ENCODE measurements around the gene ACTRT2.

DNA sequence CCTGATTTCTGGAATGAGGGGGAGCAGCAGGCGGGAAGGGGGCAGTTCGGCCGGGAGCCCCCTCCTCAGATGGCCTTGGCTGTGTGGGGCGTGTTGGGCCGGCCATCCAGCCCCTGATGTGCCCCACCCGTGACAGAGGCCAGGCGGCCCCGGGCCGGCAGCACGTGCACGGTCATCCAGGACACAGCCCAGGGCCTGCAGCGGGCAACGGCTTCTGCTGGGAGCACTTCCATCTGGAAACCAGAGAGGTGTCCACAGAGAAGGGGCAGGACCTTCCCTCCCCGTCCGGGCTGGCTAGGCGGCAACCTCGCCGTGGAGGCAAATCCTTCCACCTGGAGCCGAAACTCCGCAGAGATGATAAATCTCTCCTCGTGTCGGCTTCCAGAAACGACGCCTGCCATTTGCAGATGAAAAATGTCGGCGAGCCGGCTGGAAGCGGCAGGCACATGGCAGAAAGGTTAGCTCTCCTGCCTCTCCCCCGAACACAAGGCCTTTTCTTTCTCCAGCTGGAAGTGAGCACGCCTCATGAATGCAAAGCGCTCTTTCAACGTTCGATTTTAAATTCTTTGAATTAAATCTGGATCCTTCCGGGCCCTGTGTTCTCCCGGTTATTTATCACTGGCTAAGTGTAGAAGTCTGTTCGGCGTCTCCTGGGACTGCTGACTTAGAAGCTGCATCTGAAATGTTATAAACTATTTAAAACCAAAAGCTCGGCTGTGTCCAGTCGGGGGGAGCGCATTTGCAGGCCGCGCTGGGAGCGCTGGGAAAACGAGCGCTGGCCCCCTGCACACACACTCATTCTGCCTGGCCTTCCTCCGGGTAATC is 9.4 kb upstream of the ACTRT2 start:
- TF ChIP-seq, protein P1, sequence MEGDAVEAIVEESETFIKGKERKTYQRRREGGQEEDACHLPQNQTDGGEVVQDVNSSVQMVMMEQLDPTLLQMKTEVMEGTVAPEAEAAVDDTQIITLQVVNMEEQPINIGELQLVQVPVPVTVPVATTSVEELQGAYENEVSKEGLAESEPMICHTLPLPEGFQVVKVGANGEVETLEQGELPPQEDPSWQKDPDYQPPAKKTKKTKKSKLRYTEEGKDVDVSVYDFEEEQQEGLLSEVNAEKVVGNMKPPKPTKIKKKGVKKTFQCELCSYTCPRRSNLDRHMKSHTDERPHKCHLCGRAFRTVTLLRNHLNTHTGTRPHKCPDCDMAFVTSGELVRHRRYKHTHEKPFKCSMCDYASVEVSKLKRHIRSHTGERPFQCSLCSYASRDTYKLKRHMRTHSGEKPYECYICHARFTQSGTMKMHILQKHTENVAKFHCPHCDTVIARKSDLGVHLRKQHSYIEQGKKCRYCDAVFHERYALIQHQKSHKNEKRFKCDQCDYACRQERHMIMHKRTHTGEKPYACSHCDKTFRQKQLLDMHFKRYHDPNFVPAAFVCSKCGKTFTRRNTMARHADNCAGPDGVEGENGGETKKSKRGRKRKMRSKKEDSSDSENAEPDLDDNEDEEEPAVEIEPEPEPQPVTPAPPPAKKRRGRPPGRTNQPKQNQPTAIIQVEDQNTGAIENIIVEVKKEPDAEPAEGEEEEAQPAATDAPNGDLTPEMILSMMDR (optimal IDR thresholded peaks at IDR 0.05 in 1 of 3, IDR thresholded peaks at IDR 0.05 in 1 of 3, conservative IDR thresholded peaks at IDR 0.05 in 1 of 3; ENCODE audit: extremely low read depth in 1 of 3, insufficient read depth in 2 of 3, low read length in 3 of 3): no peak
- no peak for TF ChIP-seq EZH2 (IDR thresholded peaks at IDR 0.05; ENCODE audit: low read length)
